Parathyroid adenoma (tissue), 2 donors: ENCODE data around the gene PAM.

ENCODE experiments used
- H2AFZ ChIP-seq: fragments of 300-600 bp; sonication (generic); one replicate; pipeline ENCODE4 v1.7.0; 2017; ENCODE audit warnings: antibody characterized with exemption, mild to moderate bottlenecking
- H3K27ac ChIP-seq: fragments of 300-600 bp; sonication (generic); one replicate; pipeline ENCODE4 v1.7.0; 2017
- H3K27me3 ChIP-seq: fragments of 300-600 bp; sonication (generic); one replicate; pipeline ENCODE4 v1.7.0; 2017; ENCODE audit warnings: low read length; ENCODE audit not compliant: control insufficient read depth, insufficient read depth
- H3K36me3 ChIP-seq: fragments of 300-600 bp; sonication (generic); one replicate; pipeline ENCODE4 v1.7.0; 2017; ENCODE audit warnings: low read length; ENCODE audit not compliant: control insufficient read depth, insufficient read depth
- H3K4me1 ChIP-seq: fragments of 300-600 bp; sonication (generic); one replicate; pipeline ENCODE4 v1.7.0; 2017; ENCODE audit warnings: control low read depth
- H3K4me2 ChIP-seq: fragments of 300-600 bp; sonication (generic); one replicate; pipeline ENCODE4 v1.7.0; 2017; ENCODE audit warnings: low read length
- H3K4me3 ChIP-seq: fragments of 300-600 bp; sonication (generic); one replicate; pipeline ENCODE4 v1.7.0; 2017; ENCODE audit warnings: low read depth, low read length
- H3K79me2 ChIP-seq: fragments of 300-600 bp; sonication (generic); one replicate; pipeline ENCODE4 v1.7.0; 2017; ENCODE audit warnings: control low read depth
- H3K9ac ChIP-seq: fragments of 300-600 bp; sonication (generic); one replicate; pipeline ENCODE4 v1.7.0; 2017; ENCODE audit warnings: mild to moderate bottlenecking
- H3K9me3 ChIP-seq: fragments of 300-600 bp; sonication (generic); one replicate; pipeline ENCODE4 v1.7.0; 2017; ENCODE audit warnings: low read length; ENCODE audit not compliant: control insufficient read depth
- TF ChIP-seq, protein P1 (sequence below): fragments of 300-600 bp; sonication (generic); IDR thresholded peaks from one replicate; pipeline ENCODE4 v1.7.0; 2017; ENCODE audit warnings: antibody characterized with exemption, mild to moderate bottlenecking
- donor health status: primary hyperparathyroidism.

PAM gene

GRCh38 chr5:102873379-102873932 lies 118.4 kb downstream of the PAM start:
- no peak overlapping the region for H3K9ac ChIP-seq
- H3K4me3 ChIP-seq: no peak overlapping the region
- TF ChIP-seq, protein P1, sequence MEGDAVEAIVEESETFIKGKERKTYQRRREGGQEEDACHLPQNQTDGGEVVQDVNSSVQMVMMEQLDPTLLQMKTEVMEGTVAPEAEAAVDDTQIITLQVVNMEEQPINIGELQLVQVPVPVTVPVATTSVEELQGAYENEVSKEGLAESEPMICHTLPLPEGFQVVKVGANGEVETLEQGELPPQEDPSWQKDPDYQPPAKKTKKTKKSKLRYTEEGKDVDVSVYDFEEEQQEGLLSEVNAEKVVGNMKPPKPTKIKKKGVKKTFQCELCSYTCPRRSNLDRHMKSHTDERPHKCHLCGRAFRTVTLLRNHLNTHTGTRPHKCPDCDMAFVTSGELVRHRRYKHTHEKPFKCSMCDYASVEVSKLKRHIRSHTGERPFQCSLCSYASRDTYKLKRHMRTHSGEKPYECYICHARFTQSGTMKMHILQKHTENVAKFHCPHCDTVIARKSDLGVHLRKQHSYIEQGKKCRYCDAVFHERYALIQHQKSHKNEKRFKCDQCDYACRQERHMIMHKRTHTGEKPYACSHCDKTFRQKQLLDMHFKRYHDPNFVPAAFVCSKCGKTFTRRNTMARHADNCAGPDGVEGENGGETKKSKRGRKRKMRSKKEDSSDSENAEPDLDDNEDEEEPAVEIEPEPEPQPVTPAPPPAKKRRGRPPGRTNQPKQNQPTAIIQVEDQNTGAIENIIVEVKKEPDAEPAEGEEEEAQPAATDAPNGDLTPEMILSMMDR: no peak

DNA sequence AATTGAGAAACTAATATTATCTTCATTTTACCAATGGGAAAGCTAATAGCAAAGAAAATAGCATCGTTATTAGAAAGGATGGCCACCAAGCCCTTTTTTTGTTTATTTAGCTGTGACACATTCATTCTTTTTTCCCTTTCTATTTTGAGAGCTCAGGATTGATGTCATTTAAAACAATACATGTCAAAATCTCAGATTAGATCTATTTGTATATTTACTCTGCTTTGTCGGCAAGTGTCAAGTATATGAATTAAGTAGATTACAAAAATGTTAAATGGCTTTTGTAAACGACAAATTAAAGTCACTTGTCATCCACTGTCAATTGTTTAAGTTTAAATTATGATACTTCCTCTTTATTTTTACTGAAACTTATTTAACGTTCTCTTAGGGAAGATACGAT lies 118.9 kb downstream of the PAM start:
- H2AFZ ChIP-seq: no peak overlapping the region
- no peaks in the 10 kb centered on the region for H3K36me3 ChIP-seq
- TF ChIP-seq, protein P1: no peak
- H3K27ac ChIP-seq: no peak overlapping the region
- no peak overlapping the region for H3K9ac ChIP-seq
- H3K4me2 ChIP-seq: no peak overlapping the region
- no peak overlapping the region for H3K4me3 ChIP-seq
- H3K4me1 ChIP-seq: peaks cover 3% of the 10 kb centered on the region
- H3K9me3 ChIP-seq: no peaks in the 10 kb centered on the region
- H3K79me2 ChIP-seq: peaks cover 5% of the 10 kb centered on the region
- no peaks in the 10 kb centered on the region for H3K27me3 ChIP-seq

More at GRCh38 chr5:102873379-102873932, 118.4 kb downstream of the PAM start:
- Histone ChIP-seq H3K27me3 (no peaks in the 10 kb centered on the region), H3K4me2 (no peak overlapping the region), H2AFZ (no peak overlapping the region), H3K79me2 (peaks cover 4% of the 10 kb centered on the region), H3K36me3 (no peaks in the 10 kb centered on the region), H3K4me1 (peaks cover 3% of the 10 kb centered on the region), H3K27ac (no peak overlapping the region), H3K9me3 (no peaks in the 10 kb centered on the region)

DNA sequence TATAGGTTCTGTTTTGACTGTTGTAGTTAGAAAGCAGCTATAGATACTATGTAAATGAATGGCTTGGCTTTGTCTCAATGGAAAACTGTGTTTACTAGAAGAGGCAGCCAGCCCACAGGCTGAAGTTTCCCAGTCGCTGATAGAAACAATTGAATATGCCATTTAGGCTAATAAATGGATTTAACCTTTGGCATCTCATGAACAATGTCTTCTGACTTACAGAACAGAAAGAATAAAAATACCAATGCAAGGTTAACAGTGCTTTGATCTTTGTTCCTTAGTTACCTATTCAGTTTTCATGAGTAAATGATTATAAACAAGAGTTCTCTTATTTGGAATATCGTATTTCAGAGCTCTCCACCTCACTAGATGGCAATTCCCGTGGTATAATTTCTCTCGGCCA lies 120.6 kb downstream of the PAM start:
- TF ChIP-seq, protein P1: no peak
- Histone ChIP-seq H3K27ac (no peak overlapping the region), H3K9me3 (no peaks in the 10 kb centered on the region), H3K79me2 (peaks cover 8% of the 10 kb centered on the region), H3K9ac (no peak overlapping the region), H3K4me1 (peaks cover 3% of the 10 kb centered on the region), H2AFZ (no peak overlapping the region), H3K4me2 (no peak overlapping the region), H3K36me3 (no peaks in the 10 kb centered on the region), H3K27me3 (no peaks in the 10 kb centered on the region), H3K4me3 (no peak overlapping the region)

DNA sequence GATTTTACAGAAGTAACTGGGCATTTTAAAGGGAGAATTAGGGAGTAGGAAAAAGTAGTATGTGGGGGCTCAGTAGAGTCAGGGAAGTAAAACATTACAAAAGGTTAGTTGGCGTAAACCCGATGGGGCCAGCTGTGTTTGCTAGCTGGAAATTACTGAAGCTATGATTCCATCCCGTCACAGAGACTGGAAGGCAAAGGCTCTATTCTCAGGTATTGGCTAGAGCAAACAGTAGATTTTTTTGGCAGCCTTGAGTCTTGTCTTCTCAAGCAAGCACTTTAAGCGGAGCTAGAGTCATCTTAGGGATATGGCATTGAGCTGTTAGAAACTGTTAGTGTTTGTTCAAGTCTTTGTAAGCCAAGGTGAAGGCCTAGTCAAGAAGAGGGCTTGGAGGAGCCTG lies 121.5 kb downstream of the PAM start:
- no peaks in the 10 kb centered on the region for H3K27me3 ChIP-seq
- H3K79me2 ChIP-seq: peaks cover 8% of the 10 kb centered on the region
- no peaks in the 10 kb centered on the region for H3K9me3 ChIP-seq
- H3K27ac ChIP-seq: no peak overlapping the region
- H3K36me3 ChIP-seq: no peaks in the 10 kb centered on the region
- TF ChIP-seq, protein P1: no peak
- H3K9ac ChIP-seq: no peak overlapping the region
- no peak overlapping the region for H3K4me3 ChIP-seq
- no peak overlapping the region for H2AFZ ChIP-seq
- H3K4me1 ChIP-seq: peaks cover 3% of the 10 kb centered on the region
- H3K4me2 ChIP-seq: no peak overlapping the region

GRCh38 chr5:102879741-102880140 lies 124.6 kb downstream of the PAM start:
- Histone ChIP-seq H3K36me3 (no peaks in the 10 kb centered on the region), H3K9ac (no peak overlapping the region), H3K4me2 (no peak overlapping the region), H3K4me1 (peaks cover 3% of the 10 kb centered on the region), H3K79me2 (peaks cover 14% of the 10 kb centered on the region), H3K4me3 (no peak overlapping the region), H3K27ac (no peak overlapping the region), H2AFZ (no peak overlapping the region), H3K9me3 (no peaks in the 10 kb centered on the region), H3K27me3 (no peaks in the 10 kb centered on the region)
- TF ChIP-seq, protein P1: no peak
